CD14-positive monocyte (primary cell): ENCODE results near the gene PTGER4. TPM values are rescaled to one million over a fixed set of nuclear protein-coding genes. Genes with fewer than 3 reads are reported as not detected.

Experiments
- DNase-seq, 3 donors: peaks; one replicate each; pipeline ENCODE4 v3.0.0-alpha.2; 2011 to 2022
- H2AFZ ChIP-seq: 2 replicates; pipeline ENCODE4 v1.6.0; 2012; ENCODE audit warnings: mild to moderate bottlenecking, low read depth, low read length, inconsistent platforms; ENCODE audit not compliant: insufficient read depth, poor library complexity, severe bottlenecking
- H3K27ac ChIP-seq, 2 donors: 1 replicate in 1 of 2; 2 replicates in 1 of 2; pipeline ENCODE4 v1.5.1; 2012 to 2013; ENCODE audit warnings: low read length in 2 of 2, control low read depth in 1 of 2, inconsistent platforms in 1 of 2, low read depth in 1 of 2, mild to moderate bottlenecking in 1 of 2
- H3K27me3 ChIP-seq, 2 donors: one replicate each; pipeline versions ENCODE4 v1.6.0 to v1.6.1; 2011 to 2013; ENCODE audit warnings: low read length in 2 of 2; ENCODE audit not compliant: control insufficient read depth in 2 of 2, insufficient read depth in 2 of 2
- H3K36me3 ChIP-seq, 2 donors: replicated peaks in 1 of 2; 1 replicate in 1 of 2; 2 replicates in 1 of 2; pipeline versions ENCODE4 v1.5.1 to v1.6.1; 2012 to 2013; ENCODE audit warnings: low read length in 2 of 2, control low read depth in 1 of 2, inconsistent platforms in 1 of 2, mild to moderate bottlenecking in 1 of 2; ENCODE audit not compliant: insufficient read depth in 2 of 2, control insufficient read depth in 1 of 2
- H3K4me1 ChIP-seq, 2 donors: 1 replicate in 1 of 2; 2 replicates in 1 of 2; pipeline versions ENCODE4 v1.5.1 to v1.6.1; 2012 to 2013; ENCODE audit warnings: low read length in 2 of 2, control low read depth in 1 of 2, inconsistent platforms in 1 of 2, mild to moderate bottlenecking in 1 of 2, moderate library complexity in 1 of 2; ENCODE audit not compliant: insufficient read depth in 2 of 2, control insufficient read depth in 1 of 2
- H3K4me2 ChIP-seq: replicated peaks from 2 replicates; pipeline ENCODE3; 2012; ENCODE audit warnings: low read length, moderate library complexity, mild to moderate bottlenecking; ENCODE audit not compliant: poor library complexity, severe bottlenecking; ENCODE audit errors: extremely low read depth
- H3K4me3 ChIP-seq, 3 experiments: fragments of 200-600 bp in 1 of 3; sonication (generic) in 1 of 3; replicated peaks in 1 of 3; 1 replicate in 2 of 3; 2 replicates in 1 of 3; pipeline ENCODE4 v1.5.1; 2011 to 2013; ENCODE audit warnings: low read length in 3 of 3, mild to moderate bottlenecking in 3 of 3, control low read depth in 2 of 3, low read depth in 2 of 3, inconsistent platforms in 1 of 3, moderate library complexity in 1 of 3
- H3K79me2 ChIP-seq: 2 replicates; pipeline ENCODE4 v1.6.0; 2012; ENCODE audit warnings: mild to moderate bottlenecking, control low read depth, inconsistent platforms, low read length, moderate library complexity; ENCODE audit not compliant: insufficient read depth
- H3K9ac ChIP-seq: 2 replicates; pipeline ENCODE4 v1.6.0; 2017; ENCODE audit warnings: low read length, mild to moderate bottlenecking; ENCODE audit not compliant: insufficient read depth, poor library complexity, severe bottlenecking
- H3K9me3 ChIP-seq, 2 donors: replicated peaks in 1 of 2; 1 replicate in 1 of 2; 2 replicates in 1 of 2; pipeline versions ENCODE4 v1.5.1 to v1.6.1; 2012 to 2013; ENCODE audit warnings: low read length in 2 of 2, control low read depth in 1 of 2; ENCODE audit not compliant: control insufficient read depth in 1 of 2, insufficient read depth in 1 of 2
- H4K20me1 ChIP-seq: 2 replicates; pipeline ENCODE4 v1.6.0; 2012; ENCODE audit warnings: mild to moderate bottlenecking, low read length, control low read depth, moderate library complexity; ENCODE audit not compliant: insufficient read depth
- H3K27ac Mint-ChIP-seq, 7 donors: one replicate each; pipeline ENCODE4 v1.8.0; 2020; ENCODE audit warnings: mild to moderate bottlenecking in 7 of 7, mixed read lengths in 7 of 7, moderate library complexity in 6 of 7, inconsistent platforms in 2 of 7
- H3K27me3 Mint-ChIP-seq, 3 donors: one replicate each; pipeline ENCODE4 v1.8.0; 2021 to 2022; ENCODE audit warnings: low read depth in 3 of 3, mild to moderate bottlenecking in 3 of 3, mixed read lengths in 3 of 3, moderate library complexity in 3 of 3, inconsistent platforms in 1 of 3
- H3K36me3 Mint-ChIP-seq, 2 donors: one replicate each; pipeline ENCODE4 v1.8.0; 2020; ENCODE audit warnings: mixed read lengths in 2 of 2, inconsistent platforms in 1 of 2, mild to moderate bottlenecking in 1 of 2
- H3K4me1 Mint-ChIP-seq: one replicate; pipeline ENCODE4 v1.8.0; 2020; ENCODE audit warnings: mild to moderate bottlenecking, mixed read lengths
- H3K4me3 Mint-ChIP-seq, 2 donors: one replicate each; pipeline ENCODE4 v1.8.0; 2020; ENCODE audit warnings: mild to moderate bottlenecking in 2 of 2, mixed read lengths in 2 of 2, moderate library complexity in 1 of 2
- H3K9me3 Mint-ChIP-seq, 7 donors: one replicate each; pipeline ENCODE4 v1.8.0; 2020 to 2022; ENCODE audit warnings: mixed read lengths in 7 of 7, mild to moderate bottlenecking in 6 of 7, moderate library complexity in 6 of 7, inconsistent platforms in 2 of 7
- WGBS: methylation state at CpG from one replicate; pipeline ENCODE4 v1.1.5; 2013; ENCODE audit warnings: missing lambda C conversion rate; ENCODE audit not compliant: insufficient coverage; 5-methylcytosine and 5-hydroxymethylcytosine counted together
- intact Hi-C, 2 donors: fragments of 100-400 bp; cut with micrococcal nuclease; formaldehyde crosslinking; loops; one replicate each; pipeline versions ENCODE4 v1.15.0 to v1.15.1; 2023
- polyA plus RNA-seq, 3 donors: library from polyadenylated mRNA; depleted of rRNA in 1 of 3; unstranded in 2 of 3; stranded (reverse) in 1 of 3; fragments of 300-500 nt in 2 of 3; fragments of >200 nt in 1 of 3; fragmentation: Illumina TruSeq in 2 of 3; gene quantifications; 1 replicate in 2 of 3; 2 replicates in 1 of 3; pipeline ENCODE4 v1.2.3, GENCODE V29; 2012 to 2021
- TF ChIP-seq, protein P1 (sequence below): fragments of 200-600 bp; IDR thresholded peaks from one replicate; pipeline ENCODE4 v1.8.0; 2022; ENCODE audit warnings: antibody characterized with exemption, mild to moderate bottlenecking

The PTGER4 gene
- polyA plus RNA-seq, 3 donors, result 44.4 to 119 (median 64.3) TPM

DNA sequence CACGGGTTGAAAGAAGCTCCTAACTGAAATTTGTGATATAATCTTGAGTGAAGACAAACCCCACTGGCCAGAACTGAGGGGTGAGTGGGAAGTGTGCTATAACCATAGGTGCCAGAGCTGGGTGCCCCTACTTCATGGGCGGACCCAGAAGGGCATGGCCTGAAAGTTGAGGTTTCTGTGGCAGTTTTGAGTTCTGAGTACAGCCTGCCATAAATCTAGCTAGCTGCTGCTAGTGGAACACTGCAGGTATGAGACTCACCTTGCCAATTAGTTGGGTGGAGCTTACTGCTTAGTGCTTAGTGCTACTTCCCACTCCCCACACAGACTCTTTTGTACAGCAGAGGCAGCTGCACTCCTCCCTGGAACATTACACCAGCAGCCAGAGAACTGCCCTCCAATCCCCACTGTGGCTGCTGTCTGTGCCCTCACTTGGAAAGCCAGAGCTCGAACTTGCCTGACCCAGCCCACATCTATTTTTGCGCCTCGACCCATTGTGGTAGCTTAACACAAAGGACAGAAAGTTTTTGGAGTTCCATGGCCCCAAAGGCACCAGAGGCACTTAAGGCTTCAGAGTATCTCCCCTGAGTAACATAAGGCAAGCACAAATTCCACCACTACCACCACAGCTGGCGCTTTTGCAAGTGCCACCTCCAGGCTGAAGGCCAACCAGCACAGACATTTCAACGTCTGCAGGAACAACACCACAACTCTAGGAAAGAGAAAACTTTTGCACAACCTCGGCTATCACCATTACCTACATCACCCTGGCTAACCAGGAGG, 27.1 kb upstream of the PTGER4 start:
- 78% methylated on average over 5 of the region's 8 CpGs for WGBS
- Mint-ChIP-seq H3K27me3 (peaks cover 0 to 2% (median 1%) of the 10 kb centered on the region in 3 donors), H3K9me3 (peaks cover 0 to 5% (median 0%) of the 10 kb centered on the region in 7 donors), H3K4me3 (no peak overlapping the region), H3K4me1 (peaks cover 57% of the 10 kb centered on the region), H3K27ac (peak overlapping the region in 5 of 7 donors; percentile 2 to 48 (median 38)), H3K36me3 (no peaks in the 10 kb centered on the region)
- H2AFZ ChIP-seq, result peak overlapping the region; percentile 11
- intact Hi-C loops, result no loop called here
- H3K27me3 ChIP-seq, result no peaks in the 10 kb centered on the region
- H3K36me3 ChIP-seq, result no peaks in the 10 kb centered on the region
- no peak overlapping the region for H3K27ac ChIP-seq
- H3K4me1 ChIP-seq, result peaks cover 26 to 42% of the 10 kb centered on the region in 2 donors
- H3K4me2 ChIP-seq, result no peak overlapping the region
- no peak for DNase-seq
- no peak overlapping the region for H3K4me3 ChIP-seq
- H3K9me3 ChIP-seq, result no peaks in the 10 kb centered on the region
- TF ChIP-seq, protein P1, sequence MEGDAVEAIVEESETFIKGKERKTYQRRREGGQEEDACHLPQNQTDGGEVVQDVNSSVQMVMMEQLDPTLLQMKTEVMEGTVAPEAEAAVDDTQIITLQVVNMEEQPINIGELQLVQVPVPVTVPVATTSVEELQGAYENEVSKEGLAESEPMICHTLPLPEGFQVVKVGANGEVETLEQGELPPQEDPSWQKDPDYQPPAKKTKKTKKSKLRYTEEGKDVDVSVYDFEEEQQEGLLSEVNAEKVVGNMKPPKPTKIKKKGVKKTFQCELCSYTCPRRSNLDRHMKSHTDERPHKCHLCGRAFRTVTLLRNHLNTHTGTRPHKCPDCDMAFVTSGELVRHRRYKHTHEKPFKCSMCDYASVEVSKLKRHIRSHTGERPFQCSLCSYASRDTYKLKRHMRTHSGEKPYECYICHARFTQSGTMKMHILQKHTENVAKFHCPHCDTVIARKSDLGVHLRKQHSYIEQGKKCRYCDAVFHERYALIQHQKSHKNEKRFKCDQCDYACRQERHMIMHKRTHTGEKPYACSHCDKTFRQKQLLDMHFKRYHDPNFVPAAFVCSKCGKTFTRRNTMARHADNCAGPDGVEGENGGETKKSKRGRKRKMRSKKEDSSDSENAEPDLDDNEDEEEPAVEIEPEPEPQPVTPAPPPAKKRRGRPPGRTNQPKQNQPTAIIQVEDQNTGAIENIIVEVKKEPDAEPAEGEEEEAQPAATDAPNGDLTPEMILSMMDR, result no peak
- H3K9ac ChIP-seq, result no peak overlapping the region
- no peaks in the 10 kb centered on the region for H4K20me1 ChIP-seq
- H3K79me2 ChIP-seq, result no peaks in the 10 kb centered on the region

DNA sequence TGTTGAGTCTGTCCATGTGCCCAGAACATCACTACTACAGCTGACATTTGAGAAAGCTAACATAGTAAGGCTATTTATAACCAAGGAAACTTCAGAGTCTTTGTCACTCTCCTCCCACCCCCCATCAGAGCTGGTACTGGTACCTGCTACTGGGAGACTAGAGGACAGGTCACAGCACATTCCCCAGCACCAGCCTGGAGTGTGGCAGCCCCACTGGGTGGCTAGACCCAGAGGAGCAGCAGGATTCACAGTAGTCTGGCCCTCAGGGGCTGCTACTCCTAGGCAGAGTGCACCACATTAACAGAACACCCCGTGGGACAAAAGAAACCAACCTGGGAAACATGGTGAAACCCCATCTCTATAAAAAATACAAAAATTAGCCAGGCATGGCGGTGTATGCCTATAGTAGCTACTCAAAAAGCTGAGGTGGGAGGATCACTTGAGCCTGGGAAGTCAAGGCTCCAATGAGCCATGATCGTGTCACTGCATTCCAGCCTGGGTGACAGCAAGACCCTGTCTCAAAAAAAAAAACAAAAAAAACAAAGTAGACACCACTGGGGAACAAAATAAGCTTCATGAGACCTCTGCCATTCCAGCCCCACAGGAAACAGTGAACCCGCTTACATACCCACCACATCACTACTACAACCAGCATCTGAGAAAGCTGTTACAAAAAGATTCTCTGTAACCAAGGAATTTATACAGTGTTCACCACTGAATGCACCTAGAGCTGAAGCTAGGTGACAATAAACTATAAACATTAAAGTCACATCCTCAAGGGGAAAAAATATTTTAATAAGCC, 26.3 kb upstream of the PTGER4 start:
- Mint-ChIP-seq H3K4me1 (peaks cover 49% of the 10 kb centered on the region), H3K36me3 (no peaks in the 10 kb centered on the region), H3K27me3 (peaks cover 0 to 4% (median 1%) of the 10 kb centered on the region in 3 donors), H3K9me3 (peaks cover 0 to 2% (median 0%) of the 10 kb centered on the region in 7 donors), H3K27ac (peak overlapping the region in 2 of 7 donors; percentile 48 to 58), H3K4me3 (no peak overlapping the region)
- WGBS, result 86% methylated on average over 3 of the region's 4 CpGs
- H3K36me3 ChIP-seq, result no peaks in the 10 kb centered on the region
- TF ChIP-seq, protein P1, result no peak
- H3K4me1 ChIP-seq, result peaks cover 20 to 35% of the 10 kb centered on the region in 2 donors
- no peak overlapping the region for H3K4me3 ChIP-seq
- intact Hi-C loops, result no loop called here
- H3K27ac ChIP-seq, result no peak overlapping the region
- DNase-seq, result no peak
- H3K4me2 ChIP-seq, result no peak overlapping the region
- no peak overlapping the region for H2AFZ ChIP-seq
- no peak overlapping the region for H3K9ac ChIP-seq
- H4K20me1 ChIP-seq, result no peaks in the 10 kb centered on the region
- no peaks in the 10 kb centered on the region for H3K27me3 ChIP-seq
- H3K79me2 ChIP-seq, result no peaks in the 10 kb centered on the region
- H3K9me3 ChIP-seq, result no peaks in the 10 kb centered on the region
